ENCODE data around the gene TNFRSF1A.

The TNFRSF1A gene

GRCh38 chr12:6362403-6362802, 20.5 kb upstream of the TNFRSF1A start:
- TF ChIP-seq CTCF (IDR thresholded peaks at IDR 0.05; ENCODE audit: insufficient read depth, low read depth, low read length, missing control alignments): no peak
- DNase-seq (ENCODE audit: low read depth): no peak
- no peak overlapping the region for H3K4me3 ChIP-seq (ENCODE audit: low read length)

GRCh38 chr12:6361834-6362233, 20.0 kb upstream of the TNFRSF1A start:
- no peak for TF ChIP-seq CTCF (IDR thresholded peaks at IDR 0.05; ENCODE audit: insufficient read depth, low read depth, low read length, missing control alignments)
- H3K4me3 ChIP-seq (ENCODE audit: low read length): no peak overlapping the region
- DNase-seq (ENCODE audit: low read depth): peak; percentile 69

GRCh38 chr12:6360578-6361490, 19.0 kb upstream of the TNFRSF1A start:
- DNase-seq (ENCODE audit: low read depth): no peak
- TF ChIP-seq CTCF (IDR thresholded peaks at IDR 0.05; ENCODE audit: insufficient read depth, low read depth, low read length, missing control alignments): no peak
- H3K4me3 ChIP-seq (ENCODE audit: low read length): no peak overlapping the region

- H3K4me3 ChIP-seq (ENCODE audit: low read length): no peak overlapping the region
- TF ChIP-seq CTCF (IDR thresholded peaks at IDR 0.05; ENCODE audit: insufficient read depth, low read depth, low read length, missing control alignments): no peak
- DNase-seq (ENCODE audit: low read depth): no peak
Observed at GRCh38 chr12:6360080-6360571, 18.2 kb upstream of the TNFRSF1A start.

- DNase-seq (ENCODE audit: low read depth): no peak
- H3K4me3 ChIP-seq (ENCODE audit: low read length): no peak overlapping the region
- no peak for TF ChIP-seq CTCF (IDR thresholded peaks at IDR 0.05; ENCODE audit: insufficient read depth, low read depth, low read length, missing control alignments)
Observed at GRCh38 chr12:6358881-6359280, 17.0 kb upstream of the TNFRSF1A start.

GRCh38 chr12:6356374-6356820, 14.5 kb upstream of the TNFRSF1A start:
- H3K4me3 ChIP-seq (ENCODE audit: low read length): no peak overlapping the region
- TF ChIP-seq CTCF (IDR thresholded peaks at IDR 0.05; ENCODE audit: insufficient read depth, low read depth, low read length, missing control alignments): no peak
- DNase-seq (ENCODE audit: low read depth): no peak
